Neural progenitor cell (in vitro differentiated cells): Measurements from ENCODE around the gene TCAIM. TPM values are rescaled to one million over a fixed set of nuclear protein-coding genes. Genes with fewer than 3 reads are reported as not detected.
A peak's percentile ranks its signal among the peaks of the same experiment; 100 is the strongest.

Experiments
- DNase-seq: peaks from one replicate; pipeline ENCODE4 v3.0.0-alpha.2; 2016; ENCODE audit warnings: low spot score
- H2AFZ ChIP-seq: fragments of 200-600 bp; sonication (generic); replicated peaks from 2 replicates; pipeline ENCODE4 v1.6.1; 2016; ENCODE audit warnings: antibody characterized with exemption
- H3F3A ChIP-seq: fragments of 200-600 bp; sonication (generic); 2 replicates; pipeline ENCODE4 v1.6.1; 2016; ENCODE audit warnings: antibody characterized with exemption, low read depth
- H3K27ac ChIP-seq: fragments of 200-600 bp; sonication (generic); 2 replicates; pipeline ENCODE4 v1.5.1; 2016; ENCODE audit warnings: mild to moderate bottlenecking
- H3K27me3 ChIP-seq: fragments of 200-600 bp; sonication (generic); 2 replicates; pipeline ENCODE4 v1.6.1; 2016; ENCODE audit warnings: mild to moderate bottlenecking, moderate library complexity
- H3K36me3 ChIP-seq: fragments of 200-600 bp; sonication (generic); 2 replicates; pipeline ENCODE4 v1.5.1; 2016
- H3K4me1 ChIP-seq: fragments of 200-600 bp; sonication (generic); 2 replicates; pipeline ENCODE4 v1.6.1; 2016; ENCODE audit warnings: mixed run types
- H3K4me2 ChIP-seq: fragments of 200-600 bp; sonication (generic); 2 replicates; pipeline ENCODE4 v1.6.1; 2016
- H3K4me3 ChIP-seq: fragments of 200-600 bp; sonication (generic); 2 replicates; pipeline ENCODE4 v1.5.1; 2016
- H3K79me2 ChIP-seq: fragments of 200-600 bp; sonication (generic); 2 replicates; pipeline ENCODE4 v1.6.1; 2016; ENCODE audit warnings: low read depth
- H3K9ac ChIP-seq: fragments of 200-600 bp; sonication (generic); 2 replicates; pipeline ENCODE4 v1.6.1; 2016
- H3K9me3 ChIP-seq: fragments of 200-600 bp; sonication (generic); 2 replicates; pipeline ENCODE4 v1.5.1; 2016; ENCODE audit warnings: low read depth
- H4K20me1 ChIP-seq: fragments of 200-600 bp; sonication (generic); 2 replicates; pipeline ENCODE4 v1.6.1; 2016; ENCODE audit warnings: low read depth
- H3K27ac Mint-ChIP-seq: 3 replicates; pipeline ENCODE4 v1.8.0; 2021; ENCODE audit warnings: mixed read lengths
- H3K27me3 Mint-ChIP-seq: 2 replicates; pipeline ENCODE4 v1.8.0; 2022; ENCODE audit warnings: low read depth, mild to moderate bottlenecking, inconsistent platforms, moderate library complexity, mixed read lengths; ENCODE audit not compliant: insufficient read depth
- H3K36me3 Mint-ChIP-seq: 3 replicates; pipeline ENCODE4 v1.8.0; 2021; ENCODE audit warnings: mixed read lengths
- H3K4me1 Mint-ChIP-seq: 3 replicates; pipeline ENCODE4 v1.8.0; 2021; ENCODE audit warnings: mixed read lengths
- H3K4me3 Mint-ChIP-seq: 3 replicates; pipeline ENCODE4 v1.8.0; 2021; ENCODE audit warnings: mild to moderate bottlenecking, moderate library complexity, mixed read lengths
- H3K9me3 Mint-ChIP-seq: 3 replicates; pipeline ENCODE4 v1.8.0; 2020; ENCODE audit warnings: mixed read lengths
- EZH2 ChIP-seq: fragments of 200-600 bp; sonication (generic); IDR thresholded peaks from 2 replicates; pipeline ENCODE4 v1.6.1; 2017; ENCODE audit warnings: antibody characterized with exemption, mild to moderate bottlenecking, moderate library complexity
- EZH2phosphoT487 ChIP-seq: fragments of 200-600 bp; sonication (generic); IDR thresholded peaks from 2 replicates; pipeline ENCODE4 v1.6.1; 2017; ENCODE audit warnings: antibody characterized with exemption
- total RNA-seq: library from RNA; depleted of rRNA; stranded (reverse); fragments of >200 nt; gene quantifications from 2 replicates; pipeline ENCODE4 v1.2.3, GENCODE V29; 2015; ENCODE audit warnings: low replicate concordance
- TF ChIP-seq, protein P1 (sequence below): fragments of 200-600 bp; sonication (generic); IDR thresholded peaks from 2 replicates; pipeline ENCODE4 v1.5.1; 2017; ENCODE audit warnings: antibody characterized with exemption, mild to moderate bottlenecking

TCAIM gene
- total RNA-seq, 1 donor from 2014 or later, result 31.8 TPM

DNA sequence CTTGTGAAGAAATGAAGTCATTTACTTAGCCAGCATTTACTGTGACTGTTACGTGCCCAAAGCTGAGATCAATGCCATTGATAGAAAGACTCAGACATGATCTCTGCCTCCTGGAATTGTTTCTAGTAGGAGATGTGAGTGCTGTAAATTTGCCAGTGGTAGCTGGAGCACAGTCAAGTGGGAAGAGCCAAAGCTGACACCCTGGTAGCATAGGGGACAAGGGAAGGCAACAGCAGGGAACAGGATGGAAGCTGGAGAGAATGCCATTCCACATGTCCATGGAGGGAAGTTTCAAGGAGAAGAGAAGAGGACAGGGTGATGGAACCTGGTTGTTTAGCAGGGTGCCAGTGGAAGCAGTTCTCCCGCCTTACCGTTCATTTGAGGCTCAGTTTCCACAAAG is 64.0 kb downstream of the TCAIM start:
- H3K9ac ChIP-seq, result no peak overlapping the region
- no peak overlapping the region for H3K4me3 ChIP-seq
- H2AFZ ChIP-seq, result no peak overlapping the region
- Mint-ChIP-seq H3K4me3 (no peak overlapping the region), H3K36me3 (peaks cover 12% of the 10 kb centered on the region), H3K27ac (peak overlapping the region; percentile 31), H3K4me1 (peaks cover 31% of the 10 kb centered on the region), H3K9me3 (no peaks in the 10 kb centered on the region), H3K27me3 (no peaks in the 10 kb centered on the region)
- no peaks in the 10 kb centered on the region for H3K36me3 ChIP-seq
- no peaks in the 10 kb centered on the region for H3K4me1 ChIP-seq
- no peak overlapping the region for H3K27ac ChIP-seq
- no peaks in the 10 kb centered on the region for H3K79me2 ChIP-seq
- DNase-seq, result no peak
- no peaks in the 10 kb centered on the region for H3F3A ChIP-seq
- H4K20me1 ChIP-seq, result no peaks in the 10 kb centered on the region
- H3K9me3 ChIP-seq, result no peaks in the 10 kb centered on the region
- no peak for TF ChIP-seq EZH2
- TF ChIP-seq, protein P1, sequence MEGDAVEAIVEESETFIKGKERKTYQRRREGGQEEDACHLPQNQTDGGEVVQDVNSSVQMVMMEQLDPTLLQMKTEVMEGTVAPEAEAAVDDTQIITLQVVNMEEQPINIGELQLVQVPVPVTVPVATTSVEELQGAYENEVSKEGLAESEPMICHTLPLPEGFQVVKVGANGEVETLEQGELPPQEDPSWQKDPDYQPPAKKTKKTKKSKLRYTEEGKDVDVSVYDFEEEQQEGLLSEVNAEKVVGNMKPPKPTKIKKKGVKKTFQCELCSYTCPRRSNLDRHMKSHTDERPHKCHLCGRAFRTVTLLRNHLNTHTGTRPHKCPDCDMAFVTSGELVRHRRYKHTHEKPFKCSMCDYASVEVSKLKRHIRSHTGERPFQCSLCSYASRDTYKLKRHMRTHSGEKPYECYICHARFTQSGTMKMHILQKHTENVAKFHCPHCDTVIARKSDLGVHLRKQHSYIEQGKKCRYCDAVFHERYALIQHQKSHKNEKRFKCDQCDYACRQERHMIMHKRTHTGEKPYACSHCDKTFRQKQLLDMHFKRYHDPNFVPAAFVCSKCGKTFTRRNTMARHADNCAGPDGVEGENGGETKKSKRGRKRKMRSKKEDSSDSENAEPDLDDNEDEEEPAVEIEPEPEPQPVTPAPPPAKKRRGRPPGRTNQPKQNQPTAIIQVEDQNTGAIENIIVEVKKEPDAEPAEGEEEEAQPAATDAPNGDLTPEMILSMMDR, result no peak
- no peak for TF ChIP-seq EZH2phosphoT487
- no peak overlapping the region for H3K4me2 ChIP-seq
- no peaks in the 10 kb centered on the region for H3K27me3 ChIP-seq

DNA sequence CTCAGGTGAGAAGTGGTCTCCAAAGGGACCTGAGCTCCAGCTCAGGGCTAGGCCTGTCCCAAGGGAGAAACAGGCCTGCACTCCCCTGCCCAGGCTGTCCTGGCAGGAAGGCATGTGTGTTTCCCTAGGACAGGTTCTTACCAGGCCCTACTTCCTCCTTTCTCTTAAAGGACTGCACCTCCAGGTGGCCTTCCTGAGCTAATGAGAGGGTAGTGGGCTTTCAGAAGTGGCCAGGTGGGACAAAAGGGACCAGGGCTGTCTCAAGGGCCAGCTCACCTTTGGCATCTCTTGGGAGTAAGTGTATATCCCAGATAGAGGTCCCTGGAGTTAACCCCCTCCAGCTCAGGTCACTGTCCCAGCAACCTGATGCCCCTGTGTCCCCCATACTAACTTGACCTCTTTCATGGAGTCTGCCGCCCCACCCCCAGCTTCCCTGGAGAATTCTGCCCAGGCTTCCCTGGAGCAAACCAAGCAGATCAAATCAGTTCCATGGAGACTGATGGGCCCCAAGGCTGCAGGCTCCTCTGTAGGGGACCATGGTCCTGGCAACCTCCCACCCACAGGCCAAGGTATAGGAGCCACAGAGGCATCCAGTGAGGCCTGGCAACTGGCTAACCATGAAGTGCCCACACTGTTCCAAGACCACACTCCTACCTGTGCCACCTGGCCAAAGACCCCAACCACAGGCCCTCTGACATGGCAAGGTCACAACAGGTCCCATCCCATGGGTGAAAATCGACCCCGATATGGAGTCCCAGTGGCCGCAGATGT is 71.3 kb downstream of the TCAIM start:
- no peak overlapping the region for H3K9ac ChIP-seq
- no peaks in the 10 kb centered on the region for H3K36me3 ChIP-seq
- Mint-ChIP-seq H3K36me3 (no peaks in the 10 kb centered on the region), H3K9me3 (no peaks in the 10 kb centered on the region), H3K27ac (no peak overlapping the region), H3K4me1 (peaks cover 8% of the 10 kb centered on the region), H3K4me3 (no peak overlapping the region), H3K27me3 (peaks cover 5% of the 10 kb centered on the region)
- H3F3A ChIP-seq, result no peaks in the 10 kb centered on the region
- no peak overlapping the region for H3K27ac ChIP-seq
- H3K4me1 ChIP-seq, result no peaks in the 10 kb centered on the region
- TF ChIP-seq EZH2, result no peak
- TF ChIP-seq, protein P1, result no peak
- no peak for TF ChIP-seq EZH2phosphoT487
- H2AFZ ChIP-seq, result no peak overlapping the region
- H3K4me2 ChIP-seq, result no peak overlapping the region
- H3K79me2 ChIP-seq, result no peaks in the 10 kb centered on the region
- DNase-seq, result no peak
- no peaks in the 10 kb centered on the region for H4K20me1 ChIP-seq
- H3K27me3 ChIP-seq, result no peaks in the 10 kb centered on the region
- no peaks in the 10 kb centered on the region for H3K9me3 ChIP-seq
- no peak overlapping the region for H3K4me3 ChIP-seq

DNA sequence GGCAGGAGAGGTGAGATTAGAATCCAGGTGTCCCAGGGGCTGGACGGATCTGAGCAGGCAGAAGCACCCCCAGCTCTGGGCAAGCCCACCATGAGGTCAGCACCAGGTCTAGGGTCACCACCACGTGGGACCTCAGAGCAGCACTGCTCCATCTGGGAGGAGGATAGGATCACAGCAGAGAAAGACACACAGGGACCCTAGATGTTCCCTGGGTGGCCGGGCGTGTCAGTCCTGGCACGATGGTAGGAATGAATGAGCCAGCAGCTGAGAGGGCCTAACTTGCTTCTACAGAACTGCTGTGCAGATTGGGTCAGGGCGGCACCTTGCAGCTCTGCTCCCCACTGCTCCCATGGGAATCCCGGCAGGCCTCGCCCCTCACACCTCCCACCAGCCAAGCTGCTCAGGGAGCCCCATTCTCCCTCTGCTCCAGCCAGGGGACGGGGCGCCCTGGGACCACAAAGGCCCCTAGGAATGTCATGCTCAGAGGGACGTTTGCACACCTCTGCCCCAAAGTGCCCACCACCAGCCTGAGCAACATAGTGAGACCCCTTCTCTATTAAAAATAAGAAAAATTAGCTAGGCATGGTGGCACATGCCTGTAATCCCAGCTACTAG is 72.6 kb downstream of the TCAIM start:
- TF ChIP-seq, protein P1, result no peak
- no peak for TF ChIP-seq EZH2phosphoT487
- no peak for TF ChIP-seq EZH2
- Histone ChIP-seq H3K4me1 (no peaks in the 10 kb centered on the region), H3K4me3 (no peak overlapping the region), H3K79me2 (no peaks in the 10 kb centered on the region), H3K9ac (no peak overlapping the region), H3K27ac (no peak overlapping the region), H2AFZ (no peak overlapping the region), H4K20me1 (no peaks in the 10 kb centered on the region), H3K36me3 (no peaks in the 10 kb centered on the region), H3K27me3 (no peaks in the 10 kb centered on the region), H3F3A (no peaks in the 10 kb centered on the region), H3K4me2 (no peak overlapping the region), H3K9me3 (no peaks in the 10 kb centered on the region)
- H3K9me3 Mint-ChIP-seq, result no peaks in the 10 kb centered on the region
- peaks cover 5% of the 10 kb centered on the region for H3K27me3 Mint-ChIP-seq
- H3K4me1 Mint-ChIP-seq, result peaks cover 7% of the 10 kb centered on the region
- H3K36me3 Mint-ChIP-seq, result no peaks in the 10 kb centered on the region
- no peak for DNase-seq
- no peak overlapping the region for H3K4me3 Mint-ChIP-seq
- H3K27ac Mint-ChIP-seq, result no peak overlapping the region
